ENCODE results near the gene GRK3.

- TF ChIP-seq, protein P1, sequence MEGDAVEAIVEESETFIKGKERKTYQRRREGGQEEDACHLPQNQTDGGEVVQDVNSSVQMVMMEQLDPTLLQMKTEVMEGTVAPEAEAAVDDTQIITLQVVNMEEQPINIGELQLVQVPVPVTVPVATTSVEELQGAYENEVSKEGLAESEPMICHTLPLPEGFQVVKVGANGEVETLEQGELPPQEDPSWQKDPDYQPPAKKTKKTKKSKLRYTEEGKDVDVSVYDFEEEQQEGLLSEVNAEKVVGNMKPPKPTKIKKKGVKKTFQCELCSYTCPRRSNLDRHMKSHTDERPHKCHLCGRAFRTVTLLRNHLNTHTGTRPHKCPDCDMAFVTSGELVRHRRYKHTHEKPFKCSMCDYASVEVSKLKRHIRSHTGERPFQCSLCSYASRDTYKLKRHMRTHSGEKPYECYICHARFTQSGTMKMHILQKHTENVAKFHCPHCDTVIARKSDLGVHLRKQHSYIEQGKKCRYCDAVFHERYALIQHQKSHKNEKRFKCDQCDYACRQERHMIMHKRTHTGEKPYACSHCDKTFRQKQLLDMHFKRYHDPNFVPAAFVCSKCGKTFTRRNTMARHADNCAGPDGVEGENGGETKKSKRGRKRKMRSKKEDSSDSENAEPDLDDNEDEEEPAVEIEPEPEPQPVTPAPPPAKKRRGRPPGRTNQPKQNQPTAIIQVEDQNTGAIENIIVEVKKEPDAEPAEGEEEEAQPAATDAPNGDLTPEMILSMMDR (IDR thresholded peaks at IDR 0.05): no peak
- no peak for TF ChIP-seq POLR2A (IDR thresholded peaks at IDR 0.05)
Measured at GRCh38 chr22:25745341-25746011, 181.0 kb downstream of the GRK3 start.

Data from Peyer's patch (tissue), 4 donors.